Glutamatergic neuron (in vitro differentiated cells): Measurements from ENCODE around the gene GPR173. TPM values are rescaled to one million over a fixed set of nuclear protein-coding genes. Genes with fewer than 3 reads are reported as not detected.

Source experiments
- DNase-seq: peaks from one replicate; pipeline ENCODE4 v3.0.0; 2022
- H3K27ac Mint-ChIP-seq: one replicate; pipeline ENCODE4 v1.8.0; 2020; ENCODE audit warnings: mild to moderate bottlenecking, mixed read lengths, inconsistent platforms; ENCODE audit not compliant: unreplicated experiment
- H3K27me3 Mint-ChIP-seq: one replicate; pipeline ENCODE4 v1.8.0; 2020; ENCODE audit warnings: mild to moderate bottlenecking, moderate library complexity, mixed read lengths, inconsistent platforms; ENCODE audit not compliant: unreplicated experiment
- H3K36me3 Mint-ChIP-seq: one replicate; pipeline ENCODE4 v1.8.0; 2020; ENCODE audit warnings: mild to moderate bottlenecking, mixed read lengths, inconsistent platforms; ENCODE audit not compliant: unreplicated experiment
- H3K4me1 Mint-ChIP-seq: one replicate; pipeline ENCODE4 v1.8.0; 2020; ENCODE audit warnings: mild to moderate bottlenecking, low read depth, mixed read lengths, inconsistent platforms; ENCODE audit not compliant: unreplicated experiment
- H3K4me3 Mint-ChIP-seq: one replicate; pipeline ENCODE4 v1.8.0; 2020; ENCODE audit warnings: mild to moderate bottlenecking, mixed read lengths, inconsistent platforms; ENCODE audit not compliant: unreplicated experiment
- H3K9me3 Mint-ChIP-seq: one replicate; pipeline ENCODE4 v1.8.0; 2020; ENCODE audit warnings: mild to moderate bottlenecking, moderate library complexity, mixed read lengths, inconsistent platforms; ENCODE audit not compliant: unreplicated experiment
- CTCF ChIP-seq: fragments of 200-600 bp; sonication (generic); IDR thresholded peaks from one replicate; pipeline ENCODE4 v1.5.0; 2021; ENCODE audit not compliant: partially characterized antibody, unreplicated experiment
- total RNA-seq: library from RNA; stranded (reverse); fragmentation: NEBNext Ultra II Directional; extraction: Animal tissue kit (Norgen Biotek cat#: 25700); gene quantifications from one replicate; pipeline ENCODE4 v1.2.1, GENCODE V29; 2021; ENCODE audit not compliant: unreplicated experiment

The GPR173 gene
- total RNA-seq, 1 donor from 2014 or later = 85.3 TPM

GRCh38 chrX:53087388-53087831 lies 38.8 kb downstream of the GPR173 start:
- peak overlapping the region; percentile 56 for H3K4me3 Mint-ChIP-seq
- H3K27me3 Mint-ChIP-seq = peaks cover 3% of the 10 kb centered on the region
- peak overlapping the region; percentile 50 for H3K27ac Mint-ChIP-seq
- no peaks in the 10 kb centered on the region for H3K4me1 Mint-ChIP-seq
- peaks cover 6% of the 10 kb centered on the region for H3K9me3 Mint-ChIP-seq
- no peak for TF ChIP-seq CTCF
- DNase-seq = no peak
- H3K36me3 Mint-ChIP-seq = peaks cover 3% of the 10 kb centered on the region

- Mint-ChIP-seq H3K27me3 (peaks cover 2% of the 10 kb centered on the region), H3K36me3 (peaks cover 3% of the 10 kb centered on the region), H3K9me3 (peaks cover 3% of the 10 kb centered on the region), H3K4me3 (peak overlapping the region; percentile 97), H3K27ac (peak overlapping the region; percentile 97), H3K4me1 (no peaks in the 10 kb centered on the region)
- peak; percentile 82 for DNase-seq
- no peak for TF ChIP-seq CTCF
These were observed 39.8 kb downstream of the GPR173 start for GRCh38 chrX:53088136-53088974.

- Mint-ChIP-seq H3K9me3 (peaks cover 3% of the 10 kb centered on the region), H3K27me3 (peaks cover 2% of the 10 kb centered on the region), H3K4me1 (no peaks in the 10 kb centered on the region), H3K27ac (peak overlapping the region; percentile 89), H3K4me3 (peak overlapping the region; percentile 97), H3K36me3 (peaks cover 3% of the 10 kb centered on the region)
- DNase-seq = peak; percentile 43
- peak; percentile 70 for TF ChIP-seq CTCF
These were observed 40.7 kb downstream of the GPR173 start for GRCh38 chrX:53089224-53089842.

GRCh38 chrX:53089925-53090324 lies 41.3 kb downstream of the GPR173 start:
- Mint-ChIP-seq H3K36me3 (peaks cover 3% of the 10 kb centered on the region), H3K27ac (no peak overlapping the region), H3K27me3 (peaks cover 3% of the 10 kb centered on the region), H3K9me3 (peaks cover 4% of the 10 kb centered on the region), H3K4me3 (no peak overlapping the region), H3K4me1 (peaks cover 3% of the 10 kb centered on the region)
- no peak for DNase-seq
- no peak for TF ChIP-seq CTCF

GRCh38 chrX:53091354-53091753 lies 42.8 kb downstream of the GPR173 start:
- TF ChIP-seq CTCF = no peak
- no peaks in the 10 kb centered on the region for H3K36me3 Mint-ChIP-seq
- H3K27ac Mint-ChIP-seq = no peak overlapping the region
- peaks cover 4% of the 10 kb centered on the region for H3K4me1 Mint-ChIP-seq
- peaks cover 3% of the 10 kb centered on the region for H3K27me3 Mint-ChIP-seq
- H3K4me3 Mint-ChIP-seq = no peak overlapping the region
- no peak for DNase-seq
- peaks cover 2% of the 10 kb centered on the region for H3K9me3 Mint-ChIP-seq
